Activated naive CD8-positive, alpha-beta T cell treated with anti-CD3 and anti-CD28 coated beads, Interleukin-2, amount 10 ng/mL, durations not matched to agents 7 days and 5 days (primary cell): ENCODE results near the gene CHPF2. TPM values are rescaled to one million over a fixed set of nuclear protein-coding genes. Genes with fewer than 3 reads are reported as not detected.

Experiments used
- total RNA-seq, 2 experiments: library from RNA; stranded (reverse); gene quantifications; one replicate each; pipeline ENCODE4 v1.2.3, GENCODE V29; 2021

CHPF2 gene
- total RNA-seq, 2 experiments from 2014 or later = 44.3 to 48.4 TPM

Other genes with a start within 250 kb of the CHPF2 start
- 10 to 100 TPM; 12.5 to 15.8 TPM for gene NOS3, start 241.5 kb upstream of the CHPF2 start, total RNA-seq
- gene ATG9B, start 208.0 kb upstream of the CHPF2 start, total RNA-seq = 10 to 100 TPM; 11.1 to 11.6 TPM
- gene ABCB8, start 204.0 kb upstream of the CHPF2 start, total RNA-seq = 10 to 100 TPM; 48.1 to 48.3 TPM
- 1 to 10 TPM; 4.7 to 6.0 TPM for gene ASIC3, start 184.0 kb upstream of the CHPF2 start, total RNA-seq
- 10 to 100 TPM; 15.3 to 15.9 TPM for gene CDK5, start 174.6 kb upstream of the CHPF2 start, total RNA-seq
- 10 to 100 TPM; 86.8 to 89.9 TPM for gene SLC4A2, start 172.9 kb upstream of the CHPF2 start, total RNA-seq
- gene FASTK, start 151.7 kb upstream of the CHPF2 start, total RNA-seq = 100 to 1,000 TPM in 1 of 2 experiments, 10 to 100 TPM in 1; 96.5 to 100 TPM
- 10 to 100 TPM; 75.7 to 78.3 TPM for gene TMUB1, start 149.0 kb upstream of the CHPF2 start, total RNA-seq
- gene AGAP3, start 146.0 kb upstream of the CHPF2 start, total RNA-seq = 10 to 100 TPM; 31.7 to 32.7 TPM
- gene GBX1, start 64.8 kb upstream of the CHPF2 start, total RNA-seq = not detected
- gene ASB10, start 45.2 kb upstream of the CHPF2 start, total RNA-seq = not detected
- gene H2BK1, start 22.0 kb upstream of the CHPF2 start, total RNA-seq = 1 to 10 TPM; 1.6 to 2.2 TPM
- gene ABCF2, start 5.3 kb upstream of the CHPF2 start, total RNA-seq = 10 to 100 TPM; 29.5 to 31.2 TPM
- gene SMARCD3, start 16.2 kb downstream of the CHPF2 start, total RNA-seq = 10 to 100 TPM in 1 of 2 experiments, 1 to 10 TPM in 1; 7.8 to 12.6 TPM
- 10 to 100 TPM; 84.8 to 91.8 TPM for gene NUB1, start 109.3 kb downstream of the CHPF2 start, total RNA-seq
- 1 to 10 TPM; 2.1 to 4.0 TPM for gene WDR86, start 177.6 kb downstream of the CHPF2 start, total RNA-seq
- gene CRYGN, start 207.7 kb downstream of the CHPF2 start, total RNA-seq = under 1 TPM; 0.25 to 0.91 TPM